ENCODE data around the gene UCK2. TPM values are rescaled to one million over a fixed set of nuclear protein-coding genes. Genes with fewer than 3 reads are reported as not detected.
A peak's percentile ranks its signal among the peaks of the same experiment; 100 is the strongest.

UCK2 gene
- total RNA-seq, 1 donor from 2014 or later: 110 TPM

DNA sequence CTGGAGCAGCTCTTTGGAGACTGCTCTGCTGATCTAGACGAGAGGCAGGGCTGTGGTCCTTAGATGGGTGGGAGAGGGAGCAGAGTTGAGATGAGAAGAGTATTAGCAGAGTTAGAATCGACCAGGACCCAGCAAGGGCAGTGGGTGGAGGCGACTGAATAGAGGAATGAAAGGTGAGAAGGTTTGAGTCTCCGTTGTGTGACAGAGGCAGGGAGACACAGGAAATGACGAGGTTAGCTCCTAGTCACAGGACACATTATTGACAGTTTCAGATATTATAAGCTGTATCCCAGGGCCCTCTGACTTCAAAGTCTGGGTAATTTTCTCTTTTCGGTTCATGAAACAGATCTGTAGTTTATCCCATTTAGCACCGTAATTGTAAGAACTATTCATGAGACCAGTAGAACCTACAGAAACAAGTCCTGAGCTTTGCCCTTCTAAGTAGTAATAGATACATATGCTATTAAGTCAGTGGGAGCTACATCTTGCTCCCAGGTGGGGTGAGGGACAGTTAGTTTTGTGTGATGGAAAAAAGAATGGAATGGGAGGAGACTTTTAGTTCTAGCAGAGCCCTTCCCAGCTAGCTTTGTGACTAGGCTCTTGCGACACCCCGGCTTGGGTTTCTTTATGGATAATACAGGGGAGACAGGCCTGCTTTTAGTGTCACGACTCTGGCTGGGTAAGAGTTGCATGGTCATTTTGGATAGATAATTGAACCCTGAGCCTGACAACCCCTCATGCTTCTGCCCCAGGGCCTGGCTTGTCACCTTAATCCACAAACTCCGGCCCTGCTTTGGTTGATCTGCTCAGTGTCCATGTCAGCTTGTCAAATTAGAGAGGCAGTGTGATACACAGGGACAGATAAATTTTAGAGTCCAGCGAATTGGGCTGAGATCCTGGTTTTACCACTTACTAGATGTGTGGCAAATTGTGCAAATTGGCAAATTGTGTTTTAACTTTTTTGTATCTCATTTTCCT, 70.2 kb downstream of the UCK2 start:
- no peaks in the 10 kb centered on the region for H3K27me3 Mint-ChIP-seq
- peaks cover 17% of the 10 kb centered on the region for H3K4me1 Mint-ChIP-seq
- no peak for DNase-seq
- no peaks in the 10 kb centered on the region for H3K9me3 Mint-ChIP-seq
- peak overlapping the region; percentile 0 for H3K27ac Mint-ChIP-seq
- H3K36me3 Mint-ChIP-seq (ENCODE audit: low read depth): peaks cover 29% of the 10 kb centered on the region
- no peak overlapping the region for H3K4me3 Mint-ChIP-seq
- intact Hi-C loops (cut with micrococcal nuclease): no loop called here

DNA sequence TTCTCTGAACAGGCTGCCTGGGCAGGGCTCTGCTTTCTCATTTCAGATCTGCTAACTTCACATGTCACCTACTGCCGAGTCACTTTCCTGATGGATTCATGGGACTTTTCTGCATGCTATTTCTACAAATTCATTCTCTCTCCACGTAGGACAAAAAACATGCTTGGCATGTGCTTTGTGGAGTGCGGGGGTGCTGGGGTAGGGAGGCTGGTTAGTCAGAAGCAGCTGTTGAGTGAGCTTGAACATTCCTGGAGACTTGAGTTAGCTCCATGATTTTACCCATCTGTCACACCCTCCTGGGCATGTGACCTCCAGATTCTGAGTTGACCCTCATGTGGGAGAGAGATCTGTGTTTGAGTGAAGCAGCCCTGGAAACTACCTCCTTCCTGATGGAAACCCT, 71.4 kb downstream of the UCK2 start:
- Mint-ChIP-seq H3K9me3 (no peaks in the 10 kb centered on the region), H3K36me3 (ENCODE audit: low read depth) (peaks cover 32% of the 10 kb centered on the region), H3K4me3 (no peak overlapping the region), H3K4me1 (peaks cover 17% of the 10 kb centered on the region), H3K27me3 (no peaks in the 10 kb centered on the region), H3K27ac (no peak overlapping the region)
- intact Hi-C loops (cut with micrococcal nuclease): no loop called here
- no peak for DNase-seq

DNA sequence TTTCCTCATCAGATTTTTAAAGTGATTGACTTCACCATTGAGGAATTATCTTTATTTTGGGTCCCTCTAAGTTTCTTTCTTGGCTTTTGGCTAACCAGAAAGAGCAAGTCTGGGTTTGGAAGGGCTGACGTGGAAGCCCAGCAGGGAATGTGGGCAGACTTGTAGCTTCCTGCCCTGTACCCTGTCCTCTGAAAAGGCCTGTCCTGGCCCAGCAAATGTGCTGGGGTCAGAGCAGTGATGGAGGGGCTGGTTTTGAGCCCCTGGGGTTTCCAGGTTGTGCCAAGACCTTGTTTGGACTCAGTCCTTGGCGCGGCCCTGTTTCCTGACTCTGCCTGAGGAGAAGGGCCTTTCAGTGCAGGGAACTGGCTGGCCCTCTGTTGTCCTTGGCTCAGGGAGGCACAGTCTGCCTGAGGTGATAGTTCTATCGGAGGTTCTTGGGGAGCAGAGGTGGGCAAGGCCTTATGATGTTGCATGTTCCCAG, 72.1 kb downstream of the UCK2 start:
- DNase-seq: no peak
- H3K9me3 Mint-ChIP-seq: no peaks in the 10 kb centered on the region
- H3K27me3 Mint-ChIP-seq: no peaks in the 10 kb centered on the region
- intact Hi-C loops (cut with micrococcal nuclease): no loop called here
- no peak overlapping the region for H3K27ac Mint-ChIP-seq
- peaks cover 17% of the 10 kb centered on the region for H3K4me1 Mint-ChIP-seq
- no peak overlapping the region for H3K4me3 Mint-ChIP-seq
- H3K36me3 Mint-ChIP-seq (ENCODE audit: low read depth): peaks cover 32% of the 10 kb centered on the region

DNA sequence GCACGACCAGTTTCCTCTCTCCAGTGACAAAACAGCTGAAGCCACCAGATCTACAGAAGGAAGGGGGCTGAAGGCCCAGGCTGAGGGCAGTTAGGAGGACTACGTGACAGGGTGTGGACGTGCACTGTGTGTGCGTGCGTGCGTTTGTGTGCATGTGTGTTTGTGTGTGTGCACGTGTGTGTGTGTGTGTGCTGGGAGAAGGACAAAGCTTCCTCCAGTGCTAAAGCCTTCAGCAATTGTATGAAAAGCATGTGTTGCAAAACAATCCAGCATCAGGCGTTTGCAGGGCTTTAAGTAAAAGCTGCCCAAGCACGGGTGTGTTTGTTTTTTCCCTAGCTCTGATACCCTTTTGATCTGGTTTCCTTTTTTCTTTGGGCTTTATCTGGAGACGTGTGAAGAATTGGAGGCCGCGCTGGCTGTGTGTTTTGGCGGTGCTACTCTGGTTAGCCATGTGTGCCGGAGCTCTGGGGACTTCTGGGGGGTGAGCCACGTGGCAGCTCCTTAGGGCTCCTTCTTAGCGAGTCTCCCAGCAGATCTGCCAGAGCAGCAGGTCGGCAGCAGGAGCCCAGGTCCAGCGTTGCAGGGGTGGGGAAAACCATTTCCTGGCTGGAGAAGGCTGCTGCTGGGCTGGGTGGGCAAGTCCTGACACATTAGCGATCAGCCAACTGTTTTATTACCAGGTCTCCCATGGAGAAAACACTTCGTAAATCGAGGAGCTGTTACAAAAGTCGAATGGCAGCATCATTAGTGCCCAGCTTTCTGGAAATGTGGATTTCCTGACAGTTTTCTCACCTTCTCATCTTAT, 73.4 kb downstream of the UCK2 start:
- no peak overlapping the region for H3K27ac Mint-ChIP-seq
- peaks cover 20% of the 10 kb centered on the region for H3K4me1 Mint-ChIP-seq
- peaks cover 34% of the 10 kb centered on the region for H3K36me3 Mint-ChIP-seq (ENCODE audit: low read depth)
- H3K27me3 Mint-ChIP-seq: no peaks in the 10 kb centered on the region
- no peak overlapping the region for H3K4me3 Mint-ChIP-seq
- intact Hi-C loops (cut with micrococcal nuclease): no loop called here
- no peaks in the 10 kb centered on the region for H3K9me3 Mint-ChIP-seq
- no peak for DNase-seq

DNA sequence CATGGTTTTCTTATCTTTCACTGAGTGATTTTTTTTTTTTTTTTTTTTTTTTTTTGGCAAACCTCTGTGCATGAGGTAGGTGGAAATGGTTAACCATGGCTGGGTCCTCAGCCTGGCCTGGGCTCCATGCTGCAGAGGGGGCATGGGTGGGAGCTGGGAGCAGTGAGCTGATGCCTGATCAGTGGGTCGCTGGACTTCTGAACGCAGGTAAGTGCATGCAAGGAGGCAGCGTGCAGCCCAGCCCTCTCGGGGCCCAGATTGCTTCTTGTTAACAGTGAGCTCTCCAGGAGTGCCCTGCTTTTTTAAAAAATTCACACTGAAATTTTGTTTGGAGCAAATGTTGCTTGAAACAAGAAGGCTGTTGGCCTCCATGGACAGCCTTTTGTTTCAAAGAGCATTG, 75.2 kb downstream of the UCK2 start:
- no peak for DNase-seq
- intact Hi-C loops (cut with micrococcal nuclease): no loop called here
- no peak overlapping the region for H3K27ac Mint-ChIP-seq
- H3K4me3 Mint-ChIP-seq: no peak overlapping the region
- no peaks in the 10 kb centered on the region for H3K27me3 Mint-ChIP-seq
- peaks cover 15% of the 10 kb centered on the region for H3K4me1 Mint-ChIP-seq
- H3K36me3 Mint-ChIP-seq (ENCODE audit: low read depth): peaks cover 31% of the 10 kb centered on the region
- H3K9me3 Mint-ChIP-seq: no peaks in the 10 kb centered on the region

DNA sequence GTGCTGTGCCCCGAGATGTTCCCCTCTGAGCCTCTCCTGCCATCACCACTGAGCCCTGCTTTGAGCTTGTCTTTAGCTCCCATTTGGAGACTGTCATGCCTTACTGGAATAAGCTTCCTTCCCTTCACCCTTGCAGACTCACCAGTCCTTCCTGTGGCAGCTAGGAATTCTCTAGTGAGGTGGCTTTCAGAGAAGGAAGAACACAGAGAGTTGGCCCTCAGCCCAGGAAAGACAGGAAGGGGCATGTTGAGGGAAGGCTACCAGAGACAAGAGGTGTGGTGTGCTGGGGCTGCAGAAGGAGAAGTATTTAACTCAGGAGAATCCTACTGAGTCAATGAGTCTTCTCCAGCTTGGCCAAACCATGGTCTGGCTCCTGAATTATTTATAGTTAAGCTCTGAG, 76.3 kb downstream of the UCK2 start:
- H3K27me3 Mint-ChIP-seq: no peaks in the 10 kb centered on the region
- H3K36me3 Mint-ChIP-seq (ENCODE audit: low read depth): peaks cover 32% of the 10 kb centered on the region
- H3K27ac Mint-ChIP-seq: no peak overlapping the region
- H3K4me1 Mint-ChIP-seq: peaks cover 15% of the 10 kb centered on the region
- no peak for DNase-seq
- H3K4me3 Mint-ChIP-seq: no peak overlapping the region
- intact Hi-C loops (cut with micrococcal nuclease): no loop called here
- H3K9me3 Mint-ChIP-seq: no peaks in the 10 kb centered on the region

DNA sequence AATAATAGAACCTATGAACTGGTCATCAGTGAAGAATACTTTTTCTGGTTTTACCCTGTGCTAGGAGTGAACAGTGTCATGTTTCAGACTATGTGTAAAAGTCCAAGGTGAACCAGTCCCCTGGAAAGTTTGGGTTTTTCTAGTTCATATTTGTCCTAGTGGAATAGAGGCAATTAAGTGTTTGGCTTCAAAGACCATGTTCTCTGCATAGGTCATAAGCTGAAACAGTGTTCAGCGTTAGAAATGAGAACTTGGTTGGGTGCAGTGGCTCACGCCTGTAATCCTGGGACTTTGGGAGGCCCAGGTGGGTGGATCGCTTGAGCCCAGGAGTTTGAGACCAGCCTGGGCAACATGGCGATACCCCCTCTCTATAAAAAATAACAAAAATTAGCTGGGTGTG, 77.5 kb downstream of the UCK2 start:
- H3K4me1 Mint-ChIP-seq: peaks cover 14% of the 10 kb centered on the region

DNA sequence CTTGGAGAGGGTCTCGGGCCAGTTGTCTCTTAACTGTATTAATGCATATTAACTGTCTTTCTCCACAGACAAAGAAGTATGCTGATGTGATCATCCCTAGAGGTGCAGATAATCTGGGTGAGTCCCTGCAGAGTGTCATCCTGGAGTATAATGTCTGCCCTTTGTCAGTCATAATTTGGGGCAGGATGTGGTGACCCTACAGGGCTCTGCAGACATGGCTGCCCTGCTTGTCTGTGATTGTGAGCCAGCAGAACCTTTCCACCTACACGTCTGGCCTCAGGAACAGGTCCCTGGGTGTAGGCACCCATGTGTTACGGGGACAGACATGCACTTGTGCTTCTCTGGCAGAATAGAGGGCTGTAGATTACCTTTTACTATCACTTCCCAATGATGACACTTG, 78.4 kb downstream of the UCK2 start:
- H3K36me3 Mint-ChIP-seq (ENCODE audit: low read depth): peaks cover 30% of the 10 kb centered on the region
- no peaks in the 10 kb centered on the region for H3K9me3 Mint-ChIP-seq
- H3K27ac Mint-ChIP-seq: no peak overlapping the region
- intact Hi-C loops (cut with micrococcal nuclease): no loop called here
- H3K4me3 Mint-ChIP-seq: no peak overlapping the region
- H3K4me1 Mint-ChIP-seq: peaks cover 6% of the 10 kb centered on the region
- peak; percentile 61 for DNase-seq
- H3K27me3 Mint-ChIP-seq: no peaks in the 10 kb centered on the region

More for the DNA sequence above, 77.5 kb downstream of the UCK2 start:
- Mint-ChIP-seq H3K27ac (no peak overlapping the region), H3K9me3 (no peaks in the 10 kb centered on the region), H3K4me3 (no peak overlapping the region), H3K27me3 (no peaks in the 10 kb centered on the region), H3K36me3 (ENCODE audit: low read depth) (peaks cover 30% of the 10 kb centered on the region)
- DNase-seq: no peak
- intact Hi-C loops (cut with micrococcal nuclease): no loop called here

DNA sequence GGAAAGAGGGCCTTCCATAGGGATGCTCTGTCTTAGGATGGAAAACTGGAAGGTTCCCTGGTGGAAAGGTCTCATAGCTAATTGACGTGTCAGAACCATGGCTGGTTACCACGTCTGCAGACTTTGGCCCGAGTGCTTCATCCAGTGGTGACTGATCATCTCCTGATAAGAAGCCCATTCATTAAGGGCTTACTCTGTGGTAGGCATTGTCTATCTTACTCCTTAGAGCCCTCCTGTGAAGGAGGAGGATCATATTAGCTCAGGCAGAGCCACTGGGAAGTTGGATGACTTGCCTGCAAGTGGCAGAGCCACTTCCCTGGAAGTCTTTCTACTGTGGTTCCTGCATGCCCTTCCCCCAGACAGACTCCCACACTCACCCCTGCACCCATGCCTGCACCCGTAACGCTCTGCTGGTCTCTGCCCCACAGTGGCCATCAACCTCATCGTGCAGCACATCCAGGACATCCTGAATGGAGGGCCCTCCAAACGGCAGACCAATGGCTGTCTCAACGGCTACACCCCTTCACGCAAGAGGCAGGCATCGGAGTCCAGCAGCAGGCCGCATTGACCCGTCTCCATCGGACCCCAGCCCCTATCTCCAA, 79.9 kb downstream of the UCK2 start:
- no peaks in the 10 kb centered on the region for H3K27me3 Mint-ChIP-seq
- intact Hi-C loops (cut with micrococcal nuclease): no loop called here
- no peak for DNase-seq
- H3K36me3 Mint-ChIP-seq (ENCODE audit: low read depth): peaks cover 31% of the 10 kb centered on the region
- H3K4me1 Mint-ChIP-seq: peaks cover 6% of the 10 kb centered on the region
- no peak overlapping the region for H3K27ac Mint-ChIP-seq
- no peak overlapping the region for H3K4me3 Mint-ChIP-seq
- no peaks in the 10 kb centered on the region for H3K9me3 Mint-ChIP-seq

DNA sequence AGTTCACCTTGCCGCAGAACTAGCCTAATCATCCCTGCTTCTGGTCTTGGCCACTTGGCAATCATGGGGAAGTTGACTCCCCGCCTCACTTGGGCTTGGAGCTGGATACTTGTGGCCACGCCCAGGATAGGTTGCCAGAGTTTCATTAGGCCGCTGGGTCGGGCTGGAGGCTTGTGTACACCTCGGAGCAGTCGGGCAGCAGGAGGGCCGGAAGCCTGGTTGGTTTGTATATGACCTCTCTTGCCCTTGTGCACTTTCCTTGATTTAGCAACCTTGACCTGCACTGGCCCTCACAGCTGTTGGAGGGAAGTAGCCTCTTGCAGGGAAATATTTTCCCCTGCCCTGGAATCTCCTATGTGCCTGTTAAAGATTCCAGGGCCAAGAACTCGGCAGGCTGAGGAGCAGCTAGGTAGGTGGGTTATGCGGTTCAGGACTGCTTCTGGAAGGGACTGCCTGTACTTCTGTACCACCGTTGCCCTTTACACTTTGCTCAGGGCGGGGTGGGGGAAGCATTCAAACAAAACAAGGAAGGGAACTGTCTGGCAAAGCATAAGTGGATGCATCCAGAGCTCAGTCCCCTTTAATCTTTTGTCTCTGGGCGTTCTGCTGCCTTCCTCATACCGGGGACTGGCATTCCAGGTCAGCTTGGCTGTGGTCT, 83.5 kb downstream of the UCK2 start:
- Mint-ChIP-seq H3K36me3 (ENCODE audit: low read depth) (peaks cover 16% of the 10 kb centered on the region), H3K27ac (no peak overlapping the region)
- intact Hi-C loops (cut with micrococcal nuclease): no loop called here

DNA sequence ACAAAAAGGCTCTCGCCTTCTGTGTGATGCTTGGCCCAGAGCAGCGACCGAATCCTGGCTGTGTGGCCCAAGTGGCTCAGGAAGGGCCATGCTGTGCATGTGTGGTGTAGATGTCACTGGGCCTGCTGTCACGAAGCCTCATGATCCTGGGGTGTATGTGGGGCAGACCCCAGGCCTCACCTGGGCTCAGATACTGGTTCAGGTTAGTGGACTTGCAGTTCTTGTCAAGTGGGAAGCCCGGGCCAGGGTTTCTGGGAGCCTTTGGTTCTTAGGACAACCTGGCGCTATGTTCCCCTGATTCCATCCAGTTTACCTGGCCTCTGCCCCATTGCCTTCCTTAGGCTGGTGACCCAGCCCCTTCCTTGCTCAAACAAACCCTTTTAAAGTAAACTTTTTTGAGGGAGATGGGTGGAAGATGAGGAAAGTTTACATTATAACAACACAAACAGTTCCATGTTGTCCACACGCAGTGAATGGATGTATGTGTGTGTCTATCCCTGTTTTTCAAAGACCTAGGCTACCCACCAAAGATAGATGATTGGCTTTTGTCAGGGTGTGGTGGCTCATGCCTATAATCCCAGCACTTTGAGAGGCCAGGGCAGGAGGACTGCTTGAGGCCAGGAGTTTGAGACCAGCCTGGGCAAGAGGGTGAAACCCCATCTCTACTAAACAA, 84.3 kb downstream of the UCK2 start:
- peaks cover 5% of the 10 kb centered on the region for H3K4me1 Mint-ChIP-seq
- no peak overlapping the region for H3K27ac Mint-ChIP-seq
- H3K36me3 Mint-ChIP-seq (ENCODE audit: low read depth): peaks cover 14% of the 10 kb centered on the region
- H3K9me3 Mint-ChIP-seq: no peaks in the 10 kb centered on the region
- intact Hi-C loops (cut with micrococcal nuclease): no loop called here
- DNase-seq: no peak
- H3K4me3 Mint-ChIP-seq: no peak overlapping the region
- H3K27me3 Mint-ChIP-seq: no peaks in the 10 kb centered on the region

More for the DNA sequence above, 83.5 kb downstream of the UCK2 start:
- no peak for DNase-seq
- Mint-ChIP-seq H3K4me1 (peaks cover 6% of the 10 kb centered on the region), H3K9me3 (no peaks in the 10 kb centered on the region), H3K27me3 (no peaks in the 10 kb centered on the region), H3K4me3 (no peak overlapping the region)

DNA sequence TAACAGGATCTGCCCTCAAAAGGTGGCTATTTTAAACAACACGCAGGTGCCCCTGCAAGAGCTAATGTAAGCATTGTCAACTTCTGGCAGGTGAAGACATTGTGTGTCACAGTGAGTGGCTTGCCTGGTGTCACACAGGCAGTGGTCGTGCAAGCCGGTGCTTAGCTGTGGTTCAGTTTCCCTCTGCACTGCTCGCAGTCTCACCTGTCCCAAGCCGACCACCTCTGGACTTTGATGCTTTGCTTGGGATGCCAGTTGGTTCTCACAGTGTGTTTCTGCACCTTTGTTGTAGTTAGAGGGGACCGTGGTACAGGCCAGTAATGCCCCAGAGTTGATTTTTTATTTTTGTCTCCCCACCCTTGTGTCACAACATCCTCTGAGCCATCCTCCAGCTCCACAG, 85.2 kb downstream of the UCK2 start:
- no peaks in the 10 kb centered on the region for H3K27me3 Mint-ChIP-seq
- H3K27ac Mint-ChIP-seq: no peak overlapping the region
- intact Hi-C loops (cut with micrococcal nuclease): no loop called here
- no peaks in the 10 kb centered on the region for H3K9me3 Mint-ChIP-seq
- H3K4me1 Mint-ChIP-seq: peaks cover 5% of the 10 kb centered on the region
- DNase-seq: no peak
- no peak overlapping the region for H3K4me3 Mint-ChIP-seq
- H3K36me3 Mint-ChIP-seq (ENCODE audit: low read depth): peaks cover 12% of the 10 kb centered on the region

All from activated CD4-positive, alpha-beta T cell treated with anti-CD3 and anti-CD28 coated beads, Interleukin-2, amount 10 ng/mL, durations not matched to agents 24 days and 14 days (primary cell).